Natural killer cell (primary cell): ENCODE data around the gene CHRNE. TPM values are rescaled to one million over a fixed set of nuclear protein-coding genes. Genes with fewer than 3 reads are reported as not detected.
A peak's percentile ranks its signal among the peaks of the same experiment; 100 is the strongest.

ENCODE experiments used
- ATAC-seq, 3 donors: fragments of 150-1000 bp in 2 of 3; fragments of 200-7000 bp in 1 of 3; cut with Tn5 transposase; 1 replicate in 1 of 3; 2 replicates in 2 of 3; pipeline ENCODE4 v1.10.0; 2021; ENCODE audit warnings: mild to moderate bottlenecking in 2 of 3, moderate library complexity in 2 of 3
- DNase-seq, 2 donors: peaks; one replicate each; pipeline versions ENCODE4 v3.0.0 to v3.0.0-alpha.2; 2013 to 2021; ENCODE audit warnings: mixed read lengths in 1 of 2
- H3K27ac ChIP-seq: one replicate; pipeline ENCODE4 v1.5.1; 2013; ENCODE audit warnings: mild to moderate bottlenecking, low read length
- H3K27me3 ChIP-seq: one replicate; pipeline ENCODE4 v1.6.1; 2013; ENCODE audit warnings: low read length; ENCODE audit not compliant: control insufficient read depth, insufficient read depth
- H3K36me3 ChIP-seq: one replicate; pipeline ENCODE4 v1.6.1; 2013; ENCODE audit warnings: low read length; ENCODE audit not compliant: control insufficient read depth, insufficient read depth
- H3K4me1 ChIP-seq: one replicate; pipeline ENCODE4 v1.6.1; 2013; ENCODE audit warnings: low read length; ENCODE audit not compliant: control insufficient read depth, insufficient read depth
- H3K4me3 ChIP-seq: one replicate; pipeline ENCODE4 v1.5.1; 2013; ENCODE audit warnings: low read length
- H3K9me3 ChIP-seq: one replicate; pipeline ENCODE4 v1.6.1; 2013; ENCODE audit warnings: low read length; ENCODE audit not compliant: control insufficient read depth, insufficient read depth
- H3K27ac Mint-ChIP-seq, 2 donors: one replicate each; pipeline ENCODE4 v1.8.0; 2022; ENCODE audit warnings: mild to moderate bottlenecking in 2 of 2, mixed read lengths in 2 of 2, moderate library complexity in 1 of 2
- H3K27me3 Mint-ChIP-seq, 2 donors: one replicate each; pipeline ENCODE4 v1.8.0; 2022; ENCODE audit warnings: low read depth in 2 of 2, mixed read lengths in 2 of 2
- H3K36me3 Mint-ChIP-seq: one replicate; pipeline ENCODE4 v1.8.0; 2022; ENCODE audit warnings: mixed read lengths
- H3K4me1 Mint-ChIP-seq, 2 donors: one replicate each; pipeline ENCODE4 v1.8.0; 2022; ENCODE audit warnings: mixed read lengths in 2 of 2
- H3K4me3 Mint-ChIP-seq: one replicate; pipeline ENCODE4 v1.8.0; 2022; ENCODE audit warnings: mild to moderate bottlenecking, moderate library complexity, mixed read lengths
- H3K9me3 Mint-ChIP-seq, 2 donors: one replicate each; pipeline ENCODE4 v1.8.0; 2022; ENCODE audit warnings: mixed read lengths in 2 of 2
- WGBS: methylation state at CpG from one replicate; pipeline ENCODE4 v1.1.7; 2013; ENCODE audit warnings: missing lambda C conversion rate; ENCODE audit not compliant: insufficient coverage; 5-methylcytosine and 5-hydroxymethylcytosine counted together
- intact Hi-C: fragments of 100-400 bp; cut with micrococcal nuclease; formaldehyde crosslinking; loops from one replicate; pipeline ENCODE4 v1.14.2; 2022
- total RNA-seq, 4 donors: library from RNA; stranded (reverse); fragments of 120-200 nt in 1 of 4; gene quantifications; one replicate each; pipeline versions ENCODE4 v1.2.3 to v1.2.4, GENCODE V29; 2013 to 2022
- TF ChIP-seq, protein P1 (sequence below): fragments of 200-600 bp; IDR thresholded peaks from one replicate; pipeline ENCODE4 v1.8.0; 2022; ENCODE audit warnings: antibody characterized with exemption

The CHRNE gene
- total RNA-seq, 3 donors from 2014 or later (not counting 1 experiment from before 2014, with no cell fraction given) = 11.8 to 17.9 (median 11.8) TPM

GRCh38 chr17:4895657-4896331 is 7.1 kb downstream of the CHRNE start:
- H3K9me3 ChIP-seq = no peaks in the 10 kb centered on the region
- Mint-ChIP-seq H3K4me3 (peak overlapping the region; percentile 35), H3K27ac (peak overlapping the region in 1 of 2 donors; percentile 40), H3K36me3 (no peaks in the 10 kb centered on the region), H3K4me1 (peaks cover 12 to 20% of the 10 kb centered on the region in 2 donors), H3K27me3 (no peaks in the 10 kb centered on the region), H3K9me3 (no peaks in the 10 kb centered on the region)
- no peak for DNase-seq
- TF ChIP-seq, protein P1, sequence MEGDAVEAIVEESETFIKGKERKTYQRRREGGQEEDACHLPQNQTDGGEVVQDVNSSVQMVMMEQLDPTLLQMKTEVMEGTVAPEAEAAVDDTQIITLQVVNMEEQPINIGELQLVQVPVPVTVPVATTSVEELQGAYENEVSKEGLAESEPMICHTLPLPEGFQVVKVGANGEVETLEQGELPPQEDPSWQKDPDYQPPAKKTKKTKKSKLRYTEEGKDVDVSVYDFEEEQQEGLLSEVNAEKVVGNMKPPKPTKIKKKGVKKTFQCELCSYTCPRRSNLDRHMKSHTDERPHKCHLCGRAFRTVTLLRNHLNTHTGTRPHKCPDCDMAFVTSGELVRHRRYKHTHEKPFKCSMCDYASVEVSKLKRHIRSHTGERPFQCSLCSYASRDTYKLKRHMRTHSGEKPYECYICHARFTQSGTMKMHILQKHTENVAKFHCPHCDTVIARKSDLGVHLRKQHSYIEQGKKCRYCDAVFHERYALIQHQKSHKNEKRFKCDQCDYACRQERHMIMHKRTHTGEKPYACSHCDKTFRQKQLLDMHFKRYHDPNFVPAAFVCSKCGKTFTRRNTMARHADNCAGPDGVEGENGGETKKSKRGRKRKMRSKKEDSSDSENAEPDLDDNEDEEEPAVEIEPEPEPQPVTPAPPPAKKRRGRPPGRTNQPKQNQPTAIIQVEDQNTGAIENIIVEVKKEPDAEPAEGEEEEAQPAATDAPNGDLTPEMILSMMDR = no peak
- peaks cover 10% of the 10 kb centered on the region for H3K27me3 ChIP-seq
- H3K27ac ChIP-seq = no peak overlapping the region
- ATAC-seq = no peak
- H3K4me3 ChIP-seq = no peak overlapping the region
- intact Hi-C loops = no loop called here
- H3K36me3 ChIP-seq = peaks cover 58% of the 10 kb centered on the region
- peaks cover 27% of the 10 kb centered on the region for H3K4me1 ChIP-seq
- WGBS = 91% methylated on average over 27 of the region's 27 CpGs

DNA sequence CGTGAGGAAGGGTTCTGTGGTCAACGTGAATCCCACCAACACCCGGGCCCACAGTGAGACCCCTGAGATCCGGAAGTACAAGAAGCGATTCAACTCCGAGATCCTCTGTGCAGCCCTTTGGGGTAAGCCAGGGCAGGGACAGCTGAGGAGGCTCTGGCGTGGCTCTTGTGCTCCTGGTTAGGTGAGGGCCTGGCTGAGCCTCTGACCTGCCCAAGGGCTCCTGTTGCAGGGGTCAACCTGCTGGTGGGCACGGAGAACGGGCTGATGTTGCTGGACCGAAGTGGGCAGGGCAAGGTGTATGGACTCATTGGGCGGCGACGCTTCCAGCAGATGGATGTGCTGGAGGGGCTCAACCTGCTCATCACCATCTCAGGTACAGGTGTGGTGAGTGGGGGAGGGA is 7.8 kb downstream of the CHRNE start:
- peaks cover 20% of the 10 kb centered on the region for H3K4me1 ChIP-seq
- H3K27ac ChIP-seq = no peak overlapping the region
- Mint-ChIP-seq H3K27me3 (no peaks in the 10 kb centered on the region), H3K9me3 (no peaks in the 10 kb centered on the region), H3K4me3 (no peak overlapping the region), H3K27ac (no peak overlapping the region), H3K4me1 (peaks cover 9 to 14% of the 10 kb centered on the region in 2 donors), H3K36me3 (no peaks in the 10 kb centered on the region)
- ATAC-seq (no peak), DNase-seq (no peak)
- TF ChIP-seq, protein P1 = no peak
- WGBS = 94% methylated on average over 13 of the region's 13 CpGs
- H3K27me3 ChIP-seq = peaks cover 5% of the 10 kb centered on the region
- intact Hi-C loops = no loop called here
- H3K36me3 ChIP-seq = peaks cover 64% of the 10 kb centered on the region
- no peaks in the 10 kb centered on the region for H3K9me3 ChIP-seq
- H3K4me3 ChIP-seq = no peak overlapping the region

GRCh38 chr17:4893721-4894560 is 9.0 kb downstream of the CHRNE start:
- H3K36me3 Mint-ChIP-seq = no peaks in the 10 kb centered on the region
- ATAC-seq (no peak), DNase-seq (no peak)
- no peaks in the 10 kb centered on the region for H3K9me3 ChIP-seq
- no peaks in the 10 kb centered on the region for H3K9me3 Mint-ChIP-seq
- H3K4me3 ChIP-seq = no peak overlapping the region
- TF ChIP-seq, protein P1 = no peak
- 94% methylated on average over 31 of the region's 31 CpGs for WGBS
- H3K27ac Mint-ChIP-seq = no peak overlapping the region
- no peaks in the 10 kb centered on the region for H3K27me3 Mint-ChIP-seq
- intact Hi-C loops = no loop called here
- H3K4me1 ChIP-seq = peaks cover 8% of the 10 kb centered on the region
- H3K4me1 Mint-ChIP-seq = peaks cover 0 to 9% of the 10 kb centered on the region in 2 donors
- peaks cover 66% of the 10 kb centered on the region for H3K36me3 ChIP-seq
- no peak overlapping the region for H3K27ac ChIP-seq
- no peak overlapping the region for H3K4me3 Mint-ChIP-seq
- H3K27me3 ChIP-seq = no peaks in the 10 kb centered on the region
